HG03565 (cell line): ENCODE results near the gene SSBP3.
"Not testable (repeated sequence)": the region's sequence is repeated elsewhere in the genome, so short reads cannot be mapped to it uniquely, and the experiment has no call there.

Source experiments
- ATAC-seq: cut with Tn5 transposase; IDR thresholded peaks from one replicate; pipeline ENCODE4 v1.9.1; 2021; ENCODE audit warnings: mild to moderate bottlenecking, moderate library complexity; ENCODE audit not compliant: unreplicated experiment

Gene SSBP3

GRCh38 chr1:54252371-54252936, 153.7 kb downstream of the SSBP3 start:
- ATAC-seq = no peak

- ATAC-seq = no peak
Measured at GRCh38 chr1:54250670-54251069, 155.5 kb downstream of the SSBP3 start.

- no peak for ATAC-seq
Measured at GRCh38 chr1:54249819-54250435, 156.3 kb downstream of the SSBP3 start.

- no peak for ATAC-seq
Measured at GRCh38 chr1:54248966-54249365, 157.2 kb downstream of the SSBP3 start.

DNA sequence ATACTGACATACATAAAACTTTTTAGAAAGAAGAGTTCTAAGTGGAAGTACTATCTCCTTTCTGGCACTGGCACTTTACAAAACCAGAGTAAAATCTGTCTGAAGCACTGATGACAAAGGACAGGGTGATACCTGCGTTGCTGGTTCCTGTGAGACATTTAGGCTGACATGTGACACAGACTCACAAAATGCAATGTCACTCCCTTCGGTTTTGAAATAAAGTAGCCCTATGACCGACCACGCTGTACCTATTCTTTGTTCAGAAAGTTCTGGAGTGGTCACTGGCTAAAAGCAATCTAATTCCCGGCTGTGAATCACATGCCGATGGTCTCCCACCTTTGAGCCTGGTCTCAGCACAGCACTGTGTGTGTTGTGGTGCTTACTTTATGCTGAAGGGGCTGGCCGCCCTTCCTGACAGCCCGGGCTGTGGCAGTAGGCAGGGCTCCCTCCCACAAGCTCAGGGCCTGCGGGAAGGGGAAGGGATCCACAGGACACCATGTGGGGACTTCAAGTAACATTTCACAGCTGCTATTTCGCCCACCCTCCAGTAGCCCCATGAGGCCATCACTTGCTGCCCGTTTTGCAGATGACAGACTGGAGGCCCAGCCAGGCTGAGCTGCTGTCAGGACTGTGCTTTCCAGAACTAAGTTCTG, 158.2 kb downstream of the SSBP3 start:
- ATAC-seq = no peak

DNA sequence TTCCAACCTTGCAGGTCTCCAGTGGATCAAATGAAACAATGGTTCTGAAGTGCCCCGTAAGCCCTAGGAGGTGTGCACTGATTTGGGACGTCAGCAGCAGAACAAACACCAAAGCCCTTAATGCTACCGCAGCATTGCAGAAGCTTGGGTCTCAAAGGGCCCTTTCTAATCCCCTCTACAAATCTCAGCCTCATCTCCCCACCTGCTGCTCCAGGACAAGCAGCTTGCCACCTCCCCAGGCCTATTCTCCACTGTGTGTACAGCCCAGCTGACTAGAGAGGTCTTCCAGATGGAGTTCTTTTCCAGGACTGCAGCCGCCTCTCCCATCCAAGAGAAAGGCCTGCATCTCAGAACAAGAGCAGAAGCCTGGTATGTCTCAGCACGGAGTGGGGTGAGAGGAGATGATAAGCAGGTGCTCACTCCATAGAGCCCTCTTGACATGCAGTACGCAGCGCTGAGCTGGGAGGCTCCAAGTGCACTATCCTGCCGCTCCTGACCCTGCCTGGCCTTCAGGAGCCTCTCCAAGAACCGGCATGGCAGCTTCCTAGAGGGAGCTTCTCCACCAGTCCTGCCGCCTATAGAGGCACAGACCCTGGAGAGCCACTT, 160.0 kb downstream of the SSBP3 start:
- ATAC-seq = no peak

DNA sequence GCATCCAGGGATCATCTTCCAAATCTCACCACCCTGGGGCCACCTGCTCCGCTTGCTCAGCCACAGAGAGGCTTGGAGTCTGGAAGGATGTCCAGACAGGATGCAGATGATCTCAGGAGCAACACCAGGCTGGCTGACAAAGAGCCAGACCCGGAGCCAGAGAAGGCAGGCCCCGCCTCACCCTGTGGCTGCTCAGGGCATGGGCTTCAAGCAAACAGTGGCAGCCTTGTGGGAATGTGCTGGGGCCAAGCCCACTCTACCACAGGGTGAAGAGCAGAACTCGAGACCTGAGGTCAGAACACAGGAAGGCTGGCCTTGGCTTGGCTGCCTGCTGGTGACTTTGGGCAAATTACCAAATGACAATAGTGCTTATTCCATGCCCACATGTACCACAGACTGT, 160.7 kb downstream of the SSBP3 start:
- no peak for ATAC-seq

GRCh38 chr1:54244655-54245054, 161.5 kb downstream of the SSBP3 start:
- no peak for ATAC-seq

GRCh38 chr1:54243022-54243421, 163.2 kb downstream of the SSBP3 start:
- no peak for ATAC-seq

GRCh38 chr1:54241364-54241763, 164.8 kb downstream of the SSBP3 start:
- ATAC-seq = no peak

GRCh38 chr1:54240741-54241335, 165.4 kb downstream of the SSBP3 start:
- no peak for ATAC-seq

DNA sequence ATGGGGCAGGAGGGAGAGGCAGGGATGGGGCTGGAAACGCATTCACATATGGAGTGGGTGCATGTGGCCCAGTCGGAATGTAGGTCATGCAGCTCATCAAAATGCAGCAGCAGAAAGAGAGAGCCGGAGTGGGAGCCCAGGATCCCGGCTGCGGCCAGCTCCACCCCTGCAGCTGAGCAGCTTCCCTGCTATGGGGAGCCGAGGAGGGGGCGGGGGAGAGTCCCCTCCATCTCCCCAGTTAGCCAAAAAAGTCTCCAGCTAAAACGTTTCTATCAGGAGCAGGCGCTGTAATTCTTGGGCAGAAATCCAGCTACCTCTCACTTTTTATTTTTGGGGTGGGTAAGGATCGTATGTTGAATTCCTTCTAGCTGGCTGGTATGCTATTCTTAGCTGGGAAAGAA, 166.6 kb downstream of the SSBP3 start:
- no peak for ATAC-seq

GRCh38 chr1:54239035-54239383, 167.2 kb downstream of the SSBP3 start:
- ATAC-seq = no peak

DNA sequence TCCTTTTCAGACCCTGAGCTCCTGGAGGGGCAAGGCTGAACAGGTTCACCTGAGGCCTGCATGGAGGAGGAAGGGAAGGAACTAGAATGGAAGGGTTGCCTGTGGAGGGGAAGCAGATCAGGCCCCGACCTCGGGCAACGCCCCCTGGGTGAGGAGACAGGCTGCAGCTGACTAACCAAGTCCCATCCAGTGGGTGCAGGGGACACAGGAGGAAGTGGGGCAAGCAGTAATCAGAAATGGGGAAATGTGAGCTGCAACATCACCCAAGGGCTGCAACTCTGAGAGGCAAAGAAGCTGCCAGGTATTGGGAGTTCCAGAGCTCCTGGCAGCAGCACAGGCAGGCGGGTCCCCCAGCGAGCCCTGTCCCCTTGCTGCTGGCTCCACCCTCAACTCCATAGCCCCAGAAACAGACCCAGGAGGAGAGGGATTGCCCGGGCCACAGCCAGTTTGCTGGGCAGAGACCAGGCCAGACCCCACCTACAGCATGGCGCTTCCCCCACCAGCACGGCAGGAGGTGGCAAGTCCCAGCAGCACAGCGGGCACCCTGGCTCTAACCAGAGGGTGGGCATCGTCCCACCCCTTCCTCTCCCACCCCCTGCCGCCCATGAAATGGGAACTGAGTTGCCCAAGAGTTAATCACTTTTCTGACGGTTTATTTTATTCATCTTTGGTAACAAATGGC, 167.7 kb downstream of the SSBP3 start:
- no peak for ATAC-seq

DNA sequence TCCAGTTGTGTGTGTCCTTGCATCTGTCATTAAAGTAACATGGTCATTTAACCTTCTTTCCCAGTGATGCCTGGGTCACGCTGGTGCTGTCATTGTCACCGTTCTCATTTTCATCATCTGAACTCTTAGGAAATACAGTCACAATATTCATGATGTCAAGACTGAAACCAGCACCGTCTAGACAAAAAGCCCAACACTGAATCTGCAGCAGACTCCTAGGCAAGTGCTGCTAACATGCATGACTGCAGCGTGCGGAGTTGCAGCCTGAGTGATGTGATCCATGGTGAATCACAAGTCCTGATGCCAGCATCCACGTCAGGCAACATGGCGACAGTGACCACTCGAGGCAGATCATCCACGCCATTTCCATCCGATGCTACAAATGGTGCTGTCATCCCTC, 168.6 kb downstream of the SSBP3 start:
- no peak for ATAC-seq

- no peak for ATAC-seq
Measured at GRCh38 chr1:54234284-54234683, 171.9 kb downstream of the SSBP3 start.

DNA sequence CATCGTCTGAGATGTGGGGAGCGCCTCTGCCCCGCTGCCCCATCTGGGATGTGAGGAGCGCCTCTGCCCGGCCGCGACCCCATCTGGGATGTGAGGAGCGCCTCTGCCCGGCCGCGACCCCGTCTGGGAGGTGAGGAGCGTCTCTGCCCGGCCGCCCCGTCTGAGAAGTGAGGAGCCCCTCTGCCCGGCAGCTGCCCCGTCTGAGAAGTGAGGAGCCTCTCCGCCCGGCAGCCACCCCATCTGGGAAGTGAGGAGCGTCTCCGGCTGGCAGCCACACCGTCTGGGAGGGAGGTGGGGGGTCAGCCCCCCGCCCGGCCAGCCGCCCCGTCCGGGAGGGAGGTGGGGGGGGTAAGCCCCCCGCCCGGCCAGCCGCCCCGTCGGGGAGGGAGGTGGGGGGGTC, 173.0 kb downstream of the SSBP3 start:
- ATAC-seq = not testable (repeated sequence)

DNA sequence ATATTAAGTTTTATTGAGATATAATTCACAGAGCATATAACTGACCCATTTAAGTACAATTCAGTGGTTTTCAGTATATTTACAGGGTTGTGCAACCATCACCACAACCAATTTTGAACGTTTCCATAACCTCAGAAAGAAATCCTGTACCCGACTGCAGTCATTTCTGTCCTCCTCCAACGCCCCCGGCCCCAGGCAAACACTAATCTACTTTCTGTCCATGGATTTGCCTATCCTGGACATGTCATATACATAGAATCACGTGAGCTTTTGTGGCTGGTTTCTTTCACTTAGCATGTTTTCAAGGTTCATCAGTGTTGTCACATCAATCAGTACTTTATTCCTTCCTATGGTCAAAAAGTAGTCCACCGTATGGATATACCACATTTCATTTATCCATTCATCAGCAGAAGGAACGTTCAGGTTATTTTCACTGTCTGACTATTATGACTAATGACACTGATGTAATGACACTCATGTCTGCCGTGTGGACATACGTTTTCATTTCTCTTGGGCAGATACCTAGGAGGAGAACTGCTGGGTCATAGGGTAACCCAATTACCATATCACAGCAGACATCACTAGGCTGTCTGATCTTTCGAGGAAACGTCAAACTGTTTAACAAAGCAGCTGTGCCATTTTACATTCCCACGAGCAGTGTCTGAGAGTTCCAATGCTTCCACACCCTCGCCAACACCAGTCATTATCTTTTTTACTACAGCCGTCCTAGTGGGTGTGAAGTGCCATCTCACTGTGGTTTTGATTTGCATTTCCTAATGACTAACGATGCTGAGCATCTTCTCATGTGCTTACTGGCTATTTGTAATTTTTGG, 175.5 kb downstream of the SSBP3 start:
- ATAC-seq = no peak

- ATAC-seq = no peak
Measured at GRCh38 chr1:54229281-54229891, 176.8 kb downstream of the SSBP3 start.

DNA sequence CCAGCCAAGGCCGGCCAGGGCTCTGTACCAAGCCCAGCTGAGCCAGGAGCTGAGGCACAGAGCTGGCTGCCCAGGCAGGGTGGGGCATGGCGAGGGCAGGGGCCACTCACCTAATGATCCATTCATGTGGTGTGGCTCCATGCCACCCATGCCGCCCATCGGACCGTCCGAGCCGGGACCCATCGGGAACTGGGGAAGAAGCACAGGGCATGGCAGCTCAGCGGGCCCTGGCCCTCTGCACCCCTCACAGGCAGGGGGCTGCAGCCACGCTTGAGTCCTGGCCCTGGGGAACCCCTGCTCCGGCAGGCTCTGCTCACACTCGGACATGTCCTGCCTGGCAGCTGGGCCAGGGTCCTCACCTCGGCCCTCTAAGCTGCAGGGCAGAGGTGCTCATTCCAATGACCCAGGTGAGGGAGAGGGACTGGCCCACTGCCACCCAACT, 177.5 kb downstream of the SSBP3 start:
- no peak for ATAC-seq
